Measurements from ENCODE around the gene CMKLR1. TPM values are rescaled to one million over a fixed set of nuclear protein-coding genes. Genes with fewer than 3 reads are reported as not detected.

Gene CMKLR1
- total RNA-seq, 1 donor from 2014 or later = not detected

- H4K20me1 ChIP-seq (ENCODE audit: low read depth) = no peaks in the 10 kb centered on the region
- no peaks in the 10 kb centered on the region for H3K27me3 ChIP-seq
- no peak for TF ChIP-seq CTCF (IDR thresholded peaks at IDR 0.05)
- no peak for TF ChIP-seq EZH2 (IDR thresholded peaks at IDR 0.05)
- TF ChIP-seq EZH2phosphoT487 (IDR thresholded peaks at IDR 0.05) = no peak
- H3K36me3 ChIP-seq = no peaks in the 10 kb centered on the region
- H3K4me1 ChIP-seq = no peaks in the 10 kb centered on the region
- no peak overlapping the region for H3K4me2 ChIP-seq
- Mint-ChIP-seq H3K4me1 (peaks cover 18% of the 10 kb centered on the region), H3K27me3 (ENCODE audit: insufficient read depth, low read depth) (peaks cover 6% of the 10 kb centered on the region), H3K36me3 (no peaks in the 10 kb centered on the region), H3K9me3 (no peaks in the 10 kb centered on the region), H3K27ac (no peak overlapping the region), H3K4me3 (no peak overlapping the region)
- no peaks in the 10 kb centered on the region for H3K79me2 ChIP-seq (ENCODE audit: low read depth)
- H2AFZ ChIP-seq (replicated peaks) = no peak overlapping the region
- H3K4me3 ChIP-seq = no peak overlapping the region
- H3K9me3 ChIP-seq (ENCODE audit: low read depth) = no peaks in the 10 kb centered on the region
- H3K27ac ChIP-seq = no peak overlapping the region
- DNase-seq (ENCODE audit: low spot score) = no peak
- H3F3A ChIP-seq (ENCODE audit: low read depth) = no peaks in the 10 kb centered on the region
- H3K9ac ChIP-seq = no peak overlapping the region
Measured at GRCh38 chr12:108285016-108285415, 54.1 kb downstream of the CMKLR1 start.

GRCh38 chr12:108284163-108284562 lies 54.9 kb downstream of the CMKLR1 start:
- H3K36me3 Mint-ChIP-seq = no peaks in the 10 kb centered on the region
- Histone ChIP-seq H3K4me2 (no peak overlapping the region), H3K27ac (no peak overlapping the region), H2AFZ (replicated peaks) (no peak overlapping the region), H3K79me2 (ENCODE audit: low read depth) (no peaks in the 10 kb centered on the region), H3K4me1 (no peaks in the 10 kb centered on the region), H3K4me3 (no peak overlapping the region), H3K36me3 (no peaks in the 10 kb centered on the region), H3K9ac (no peak overlapping the region), H3K27me3 (no peaks in the 10 kb centered on the region), H3F3A (ENCODE audit: low read depth) (no peaks in the 10 kb centered on the region), H3K9me3 (ENCODE audit: low read depth) (no peaks in the 10 kb centered on the region), H4K20me1 (ENCODE audit: low read depth) (no peaks in the 10 kb centered on the region)
- H3K9me3 Mint-ChIP-seq = no peaks in the 10 kb centered on the region
- H3K27ac Mint-ChIP-seq = no peak overlapping the region
- TF ChIP-seq EZH2 (IDR thresholded peaks at IDR 0.05) (no peak), CTCF (IDR thresholded peaks at IDR 0.05) (no peak), EZH2phosphoT487 (IDR thresholded peaks at IDR 0.05) (no peak)
- no peak overlapping the region for H3K4me3 Mint-ChIP-seq
- no peak for DNase-seq (ENCODE audit: low spot score)
- H3K27me3 Mint-ChIP-seq (ENCODE audit: insufficient read depth, low read depth) = peaks cover 6% of the 10 kb centered on the region
- H3K4me1 Mint-ChIP-seq = peaks cover 14% of the 10 kb centered on the region

GRCh38 chr12:108282676-108283075 lies 56.4 kb downstream of the CMKLR1 start:
- Histone ChIP-seq H3K79me2 (ENCODE audit: low read depth) (no peaks in the 10 kb centered on the region), H3K36me3 (no peaks in the 10 kb centered on the region), H3K4me1 (no peaks in the 10 kb centered on the region), H4K20me1 (ENCODE audit: low read depth) (no peaks in the 10 kb centered on the region), H2AFZ (replicated peaks) (no peak overlapping the region), H3F3A (ENCODE audit: low read depth) (no peaks in the 10 kb centered on the region), H3K4me3 (no peak overlapping the region), H3K9me3 (ENCODE audit: low read depth) (no peaks in the 10 kb centered on the region), H3K9ac (no peak overlapping the region), H3K27me3 (no peaks in the 10 kb centered on the region), H3K4me2 (no peak overlapping the region), H3K27ac (no peak overlapping the region)
- H3K4me3 Mint-ChIP-seq = no peak overlapping the region
- H3K4me1 Mint-ChIP-seq = peaks cover 14% of the 10 kb centered on the region
- no peaks in the 10 kb centered on the region for H3K36me3 Mint-ChIP-seq
- DNase-seq (ENCODE audit: low spot score) = no peak
- H3K27ac Mint-ChIP-seq = no peak overlapping the region
- H3K27me3 Mint-ChIP-seq (ENCODE audit: insufficient read depth, low read depth) = peaks cover 6% of the 10 kb centered on the region
- TF ChIP-seq EZH2phosphoT487 (IDR thresholded peaks at IDR 0.05) (no peak), EZH2 (IDR thresholded peaks at IDR 0.05) (no peak), CTCF (IDR thresholded peaks at IDR 0.05) (no peak)
- H3K9me3 Mint-ChIP-seq = no peaks in the 10 kb centered on the region

Data from neural progenitor cell (in vitro differentiated cells).